Heart left ventricle (tissue), 16 donors: Measurements from ENCODE around the gene SLC30A7. TPM values are rescaled to one million over a fixed set of nuclear protein-coding genes. Genes with fewer than 3 reads are reported as not detected.
"Not testable (repeated sequence)": the region's sequence is repeated elsewhere in the genome, so short reads cannot be mapped to it uniquely, and the experiment has no call there.

ENCODE experiments used
- ATAC-seq, 4 donors: fragments of 200-7000 bp; cut with Tn5 transposase; one replicate each; pipeline ENCODE4 v1.9.1; 2020 to 2022; ENCODE audit warnings: moderate library complexity in 4 of 4, mild to moderate bottlenecking in 3 of 4, moderate number of reproducible peaks in 1 of 4
- DNase-seq, 5 donors: peaks; one replicate each; pipeline ENCODE4 v3.0.0-alpha.2; 2020
- H3K27ac ChIP-seq, 12 donors: fragments of 200-600 bp; sonication (generic) in 4 of 12; one replicate each; pipeline versions ENCODE4 v1.5.0 to v1.8.0; 2016 to 2022; ENCODE audit warnings: mild to moderate bottlenecking in 2 of 12
- H3K27me3 ChIP-seq, 9 donors: fragments of 200-600 bp; sonication (generic) in 2 of 9; one replicate each; pipeline versions ENCODE4 v1.5.1 to v1.8.0; 2016 to 2022; ENCODE audit warnings: mild to moderate bottlenecking in 3 of 9
- H3K36me3 ChIP-seq, 9 donors: fragments of 200-600 bp; sonication (generic) in 2 of 9; one replicate each; pipeline versions ENCODE4 v1.5.0 to v1.8.0; 2018 to 2022; ENCODE audit warnings: mild to moderate bottlenecking in 2 of 9
- H3K4me1 ChIP-seq, 12 donors: fragments of 200-600 bp; sonication (generic) in 4 of 12; one replicate each; pipeline versions ENCODE4 v1.5.0 to v1.8.0; 2016 to 2022; ENCODE audit warnings: mild to moderate bottlenecking in 3 of 12
- H3K4me3 ChIP-seq, 12 donors: fragments of 200-600 bp; sonication (generic) in 4 of 12; one replicate each; pipeline versions ENCODE4 v1.5.0 to v1.8.0; 2017 to 2022; ENCODE audit warnings: mild to moderate bottlenecking in 9 of 12, moderate library complexity in 4 of 12
- H3K9me3 ChIP-seq, 12 donors: fragments of 200-600 bp; sonication (generic) in 4 of 12; one replicate each; pipeline versions ENCODE4 v1.5.0 to v1.8.0; 2016 to 2022; ENCODE audit warnings: mild to moderate bottlenecking in 1 of 12
- CTCF ChIP-seq, 12 donors: fragments of 200-600 bp; sonication (generic) in 4 of 12; IDR thresholded peaks; one replicate each; pipeline versions ENCODE4 v1.5.0 to v1.8.0; 2018 to 2022; ENCODE audit warnings: antibody characterized with exemption in 12 of 12, mild to moderate bottlenecking in 5 of 12
- POLR2A ChIP-seq, 2 donors: fragments of 450-650 bp; IDR thresholded peaks; one replicate each; pipeline ENCODE4 v1.6.1; 2017; ENCODE audit warnings: antibody characterized with exemption in 2 of 2, mild to moderate bottlenecking in 2 of 2, moderate library complexity in 2 of 2
- WGBS, 4 donors: extraction: QIAGEN DNeasy Blood & Tissue Kit in 2 of 4; methylation state at CpG; one replicate each; pipeline versions ENCODE4 v1.1.5 to v1.1.7; 2013 to 2018; 5-methylcytosine and 5-hydroxymethylcytosine counted together
- intact Hi-C, 10 donors: fragments of 100-400 bp; cut with DNase I; formaldehyde crosslinking; loops; one replicate each; pipeline versions ENCODE4 v1.11.1 to v1.14.2; 2022
- polyA plus RNA-seq, 2 donors: library from polyadenylated mRNA; stranded (reverse); fragments of 200-250 nt; gene quantifications; one replicate each; pipeline ENCODE4 v1.2.3, GENCODE V29; 2013
- total RNA-seq, 9 donors: library from RNA; depleted of rRNA in 2 of 9; stranded (reverse); fragments of >200 nt in 2 of 9; fragmentation: NEBNext Ultra II Directional in 3 of 9; extraction: Animal tissue kit (Norgen Biotek cat#: 25700) in 3 of 9; gene quantifications; one replicate each; pipeline versions ENCODE4 v1.1.0 to v1.2.4, GENCODE V29; 2016 to 2023
- donor health status: ischemic (EF 13 %, LVEDD 7.1; RV severe dilation, severe dysfunction).
- donor health status: healthy with polysubstance abuse.
- donor health status: DM: no; HTN: yes; CAD: no.
- donor health status: DM: no; HTN: no; CAD: no.
- donor health status: ischemic (EF 25% LVEDD 6.9; RV normal size, moderate dysfunction).
- donor health status: ischemic (EF 25% LVEDD 5.7; RV mildly dilated, moderate dysfunction).
- donor health status: healthy.
- donor health status: DM: yes; HTN: yes; CAD: no.
- donor health status: ischemic (EF 35%, LVEDD 5.7; RV mildly dilated, moderate dysfunction).
- donor health status: nonischemic (EF 11% LVEDD 7.7; RV severe dilation, severe dysfunction).
- donor health status: DM: yes; HTN: yes; CAD: no.
- donor health status: PGD.
- donor health status: ischemic (EF 29% LVEDD 5.4; RV normal size, mild dysfunction).
- donor health status: nonischemic (EF 23%, LVEDD 6.1; RV moderate dilation, normal function).

The SLC30A7 gene
- total and polyA plus RNA-seq, 11 donors = 1.6 to 19.4 (median 4.8) TPM

DNA sequence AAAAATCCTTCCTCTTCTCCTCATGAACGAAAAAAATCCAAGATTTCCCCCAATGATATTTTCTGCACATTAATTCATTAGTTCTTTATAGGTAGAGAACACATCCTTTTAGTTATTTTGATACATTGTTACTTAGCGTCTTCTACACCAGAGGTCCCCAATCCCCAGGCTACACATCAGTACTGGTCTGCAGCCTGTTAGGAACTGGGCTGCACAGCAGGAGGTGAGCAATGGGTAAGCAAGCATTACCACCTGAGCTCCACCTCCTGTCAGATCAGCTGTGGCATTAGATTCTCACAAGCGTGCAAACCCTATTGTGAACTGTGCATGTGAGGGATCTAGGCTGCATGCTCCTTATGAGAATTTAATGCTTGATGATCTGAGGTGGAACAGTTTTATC, 14.2 kb upstream of the SLC30A7 start:
- Histone ChIP-seq H3K4me3 (no peak overlapping the region), H3K27ac (no peak overlapping the region), H3K9me3 (no peaks in the 10 kb centered on the region), H3K27me3 (no peaks in the 10 kb centered on the region), H3K4me1 (peaks cover 0 to 8% (median 0%) of the 10 kb centered on the region in 12 donors), H3K36me3 (peaks cover 0 to 16% (median 0%) of the 10 kb centered on the region in 9 donors)
- TF ChIP-seq POLR2A (IDR thresholded peaks at IDR 0.05) = no peak
- no peak for TF ChIP-seq CTCF (IDR thresholded peaks at IDR 0.05)
- 89 to 96% (median 92%) methylated on average over 3 of the region's 3 CpGs for WGBS, 4 donors
- intact Hi-C loops = no loop called here
- ATAC-seq (no peak), DNase-seq (no peak)

DNA sequence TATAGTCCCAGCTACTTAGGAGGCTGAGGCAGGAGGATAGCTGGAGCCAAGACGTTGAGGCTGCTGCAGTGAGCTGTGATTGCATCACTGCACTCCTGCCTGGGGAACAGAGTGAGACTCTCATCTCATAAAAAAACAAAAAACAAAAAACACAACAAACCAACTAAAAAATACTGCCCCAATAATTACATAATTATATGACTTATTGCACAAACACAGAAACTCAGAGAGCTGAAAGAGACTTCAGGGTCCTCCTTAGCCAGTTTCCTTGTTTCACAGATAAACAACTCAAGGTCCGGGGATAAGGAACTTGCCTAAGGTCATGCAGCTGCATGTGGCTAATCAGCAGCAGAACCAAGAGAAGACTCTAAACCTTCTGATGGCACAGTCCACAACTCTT, 13.2 kb upstream of the SLC30A7 start:
- WGBS, 4 donors = 65 to 74% (median 69%) methylated on average over 2 of the region's 2 CpGs
- no peaks in the 10 kb centered on the region for H3K9me3 ChIP-seq
- no peak for DNase-seq
- no peak overlapping the region for H3K27ac ChIP-seq
- H3K36me3 ChIP-seq = peaks cover 0 to 7% (median 0%) of the 10 kb centered on the region in 9 donors
- TF ChIP-seq CTCF (IDR thresholded peaks at IDR 0.05) (no peak), POLR2A (IDR thresholded peaks at IDR 0.05) (no peak)
- no peaks in the 10 kb centered on the region for H3K27me3 ChIP-seq
- H3K4me1 ChIP-seq = peaks cover 0 to 8% (median 0%) of the 10 kb centered on the region in 12 donors
- intact Hi-C loops = no loop called here
- H3K4me3 ChIP-seq = no peak overlapping the region
- no peak for ATAC-seq

DNA sequence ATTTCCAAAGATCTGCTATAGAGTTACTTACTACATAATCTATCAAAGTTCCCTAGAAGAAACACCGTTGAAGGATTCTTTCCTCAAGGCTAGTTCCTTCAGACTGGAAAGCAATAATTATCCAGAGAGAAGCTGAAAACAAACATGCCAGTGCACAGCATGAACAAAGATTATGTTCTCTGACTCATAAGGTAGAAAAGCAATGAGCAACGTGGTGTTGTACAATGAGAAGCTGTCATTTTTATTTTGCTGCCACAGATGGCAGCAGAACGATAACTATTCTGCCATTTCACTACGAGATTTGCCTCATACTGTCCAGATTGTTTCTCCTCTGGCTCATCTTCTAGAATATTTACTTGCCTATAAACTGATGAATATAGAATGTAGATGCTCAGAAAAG, 11.9 kb upstream of the SLC30A7 start:
- H3K9me3 ChIP-seq = peaks cover 0 to 1% (median 0%) of the 10 kb centered on the region in 12 donors
- H3K4me3 ChIP-seq = no peak overlapping the region
- peaks cover 0 to 8% (median 0%) of the 10 kb centered on the region in 12 donors for H3K4me1 ChIP-seq
- DNase-seq (no peak), ATAC-seq (no peak)
- peaks cover 0 to 7% (median 0%) of the 10 kb centered on the region in 9 donors for H3K36me3 ChIP-seq
- 73 to 75% (median 73%) methylated on average over 4 of the region's 4 CpGs for WGBS, 4 donors
- TF ChIP-seq CTCF (IDR thresholded peaks at IDR 0.05) (no peak), POLR2A (IDR thresholded peaks at IDR 0.05) (no peak)
- no peaks in the 10 kb centered on the region for H3K27me3 ChIP-seq
- no peak overlapping the region for H3K27ac ChIP-seq
- intact Hi-C loops = no loop called here

GRCh38 chr1:100889007-100889406, 6.9 kb upstream of the SLC30A7 start:
- intact Hi-C loops, H3K27ac ChIP-seq, ATAC-seq, H3K4me3 ChIP-seq, H3K36me3 ChIP-seq, H3K4me1 ChIP-seq, DNase-seq, H3K27me3 ChIP-seq: not testable (repeated sequence)
- 95 to 100% (median 98%) methylated on average over 1 of the region's 1 CpG for WGBS, 4 donors
- H3K9me3 ChIP-seq = peaks cover 0 to 16% (median 0%) of the 10 kb centered on the region in 12 donors

GRCh38 chr1:100889869-100890482, 5.9 kb upstream of the SLC30A7 start:
- H3K27me3 ChIP-seq, DNase-seq, H3K27ac ChIP-seq, ATAC-seq, H3K36me3 ChIP-seq, H3K4me3 ChIP-seq: not testable (repeated sequence)
- H3K4me1 ChIP-seq = peaks cover 0 to 13% (median 5%) of the 10 kb centered on the region in 12 donors
- H3K9me3 ChIP-seq = peaks cover 0 to 16% (median 0%) of the 10 kb centered on the region in 12 donors
- intact Hi-C loops = loop anchor here in 1 of 10 donors (10.0 kb wide), 1 partner anchor 755 kb away; the partner anchor contains the start of genes SASS6 and TRMT13
- 99 to 100% (median 99%) methylated on average over 2 of the region's 2 CpGs for WGBS, 4 donors
